DND-41 (cell line): ENCODE measurements around the gene SUV39H2.

Source experiments
- EZH2 ChIP-seq: IDR thresholded peaks from 3 replicates; pipeline ENCODE4 v1.6.1; 2012; ENCODE audit warnings: borderline replicate concordance, low read depth, mild to moderate bottlenecking, moderate library complexity, low read length, inconsistent platforms; ENCODE audit not compliant: severe bottlenecking
- TF ChIP-seq, protein P1 (sequence below): IDR thresholded peaks from 2 replicates; pipeline ENCODE4 v1.5.1; 2012; ENCODE audit warnings: borderline replicate concordance, low read length, moderate library complexity, mild to moderate bottlenecking; ENCODE audit not compliant: poor library complexity, severe bottlenecking; ENCODE audit errors: extremely low read depth

DNA sequence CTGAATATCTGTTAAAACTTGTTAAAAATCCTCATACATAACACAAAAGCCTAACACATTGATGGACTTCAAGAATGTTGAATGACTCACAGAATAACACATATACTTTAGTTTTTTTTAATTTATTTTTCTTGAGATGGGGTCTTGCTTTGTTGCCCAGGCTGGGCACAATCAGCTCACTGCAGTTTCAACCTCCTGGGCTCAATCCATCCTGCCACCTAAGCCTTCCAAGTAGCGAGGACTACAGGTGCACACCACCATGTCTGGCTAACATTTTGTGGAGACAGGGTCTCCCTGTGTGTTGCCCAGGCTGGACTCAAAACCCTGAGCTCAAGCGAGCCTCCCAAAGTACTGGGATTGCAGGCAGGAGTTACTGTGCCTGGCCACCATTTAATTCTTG is 28.1 kb downstream of the SUV39H2 start:
- TF ChIP-seq, protein P1, sequence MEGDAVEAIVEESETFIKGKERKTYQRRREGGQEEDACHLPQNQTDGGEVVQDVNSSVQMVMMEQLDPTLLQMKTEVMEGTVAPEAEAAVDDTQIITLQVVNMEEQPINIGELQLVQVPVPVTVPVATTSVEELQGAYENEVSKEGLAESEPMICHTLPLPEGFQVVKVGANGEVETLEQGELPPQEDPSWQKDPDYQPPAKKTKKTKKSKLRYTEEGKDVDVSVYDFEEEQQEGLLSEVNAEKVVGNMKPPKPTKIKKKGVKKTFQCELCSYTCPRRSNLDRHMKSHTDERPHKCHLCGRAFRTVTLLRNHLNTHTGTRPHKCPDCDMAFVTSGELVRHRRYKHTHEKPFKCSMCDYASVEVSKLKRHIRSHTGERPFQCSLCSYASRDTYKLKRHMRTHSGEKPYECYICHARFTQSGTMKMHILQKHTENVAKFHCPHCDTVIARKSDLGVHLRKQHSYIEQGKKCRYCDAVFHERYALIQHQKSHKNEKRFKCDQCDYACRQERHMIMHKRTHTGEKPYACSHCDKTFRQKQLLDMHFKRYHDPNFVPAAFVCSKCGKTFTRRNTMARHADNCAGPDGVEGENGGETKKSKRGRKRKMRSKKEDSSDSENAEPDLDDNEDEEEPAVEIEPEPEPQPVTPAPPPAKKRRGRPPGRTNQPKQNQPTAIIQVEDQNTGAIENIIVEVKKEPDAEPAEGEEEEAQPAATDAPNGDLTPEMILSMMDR = no peak
- TF ChIP-seq EZH2 = no peak
